Activated naive CD8-positive, alpha-beta T cell treated with anti-CD3 and anti-CD28 coated beads, Interleukin-2, amount 10 ng/mL, durations not matched to agents 7 days and 5 days (primary cell): ENCODE data around the gene ORC2. TPM values are rescaled to one million over a fixed set of nuclear protein-coding genes. Genes with fewer than 3 reads are reported as not detected.

ENCODE experiments used
- ATAC-seq: fragments of 150-1000 bp; cut with Tn5 transposase; one replicate; pipeline ENCODE4 v1.10.0; 2021; ENCODE audit warnings: low read depth, moderate library complexity
- POLR2A ChIA-PET: fragments of 350-600 bp; sonication (Branson Sonifier 250); formaldehyde crosslinking; loops from one replicate; lab custom pipeline; 2021; ENCODE audit warnings: antibody characterized with exemption; lab: Charles Lee
- DNase-seq: peaks from one replicate; pipeline ENCODE4 v3.0.0; 2021
- H3K27ac Mint-ChIP-seq: one replicate; pipeline ENCODE4 v1.8.0; 2022; ENCODE audit warnings: mild to moderate bottlenecking, mixed read lengths
- H3K27me3 Mint-ChIP-seq: one replicate; pipeline ENCODE4 v1.8.0; 2022; ENCODE audit warnings: mild to moderate bottlenecking, moderate library complexity, mixed read lengths
- H3K36me3 Mint-ChIP-seq: one replicate; pipeline ENCODE4 v1.8.0; 2021; ENCODE audit warnings: mild to moderate bottlenecking, mixed read lengths
- H3K4me1 Mint-ChIP-seq: one replicate; pipeline ENCODE4 v1.8.0; 2021; ENCODE audit warnings: mixed read lengths
- H3K4me3 Mint-ChIP-seq: one replicate; pipeline ENCODE4 v1.8.0; 2022; ENCODE audit warnings: mild to moderate bottlenecking, moderate library complexity, mixed read lengths
- H3K9me3 Mint-ChIP-seq: one replicate; pipeline ENCODE4 v1.8.0; 2021; ENCODE audit warnings: mixed read lengths
- total RNA-seq, 2 experiments: library from RNA; stranded (reverse); gene quantifications; one replicate each; pipeline ENCODE4 v1.2.3, GENCODE V29; 2021

ORC2 gene
- total RNA-seq, 2 experiments from 2014 or later, result 52.0 to 55.0 TPM

DNA sequence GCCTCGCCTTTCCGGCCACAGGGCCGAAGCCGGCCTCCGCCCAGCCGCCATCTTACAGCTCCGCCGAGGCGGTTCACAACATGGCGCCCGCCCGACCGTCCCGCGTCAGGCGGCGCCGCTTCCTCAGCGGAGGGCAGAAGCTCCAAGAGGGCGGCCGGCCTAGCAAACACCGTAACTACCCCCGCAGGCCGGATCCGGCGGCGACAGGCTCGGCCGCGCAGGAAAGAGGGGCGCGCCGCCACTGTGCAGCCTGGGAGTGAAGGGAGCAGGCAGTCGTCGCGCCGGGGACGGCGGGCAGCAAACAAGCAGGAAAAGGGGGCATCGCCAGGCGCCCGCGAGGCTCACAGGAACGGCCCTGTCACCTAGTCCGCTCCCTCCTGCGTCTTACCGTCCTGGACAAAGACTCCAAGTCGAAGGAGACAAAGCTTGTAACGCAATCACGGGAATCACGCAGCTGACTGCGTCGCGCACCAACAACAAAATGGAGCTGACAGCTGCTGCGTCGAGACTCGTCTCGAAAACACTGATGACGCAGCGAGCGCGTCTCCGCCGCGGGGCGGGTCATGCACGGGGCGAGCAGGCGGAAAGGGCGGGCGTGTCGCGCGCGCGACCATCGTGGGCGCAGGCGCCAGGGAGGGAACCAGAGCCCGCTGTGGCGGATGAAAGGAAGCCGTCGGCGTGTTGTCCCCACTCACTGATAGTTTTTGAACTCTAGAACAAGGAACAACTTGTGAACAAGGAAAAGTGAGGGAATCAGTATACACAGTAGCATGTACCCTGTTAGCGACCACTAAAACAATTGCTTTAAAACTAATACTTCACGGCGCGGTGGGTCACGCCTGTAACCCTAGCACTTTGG is 99.1 kb downstream of the ORC2 start, which contains the start of gene CLK1:
TSS of gene CLK1 (minus strand) at position 483 of the 859 bp plus-strand sequence. CDS start 2,796 bp downstream, outside the sequence.
- no peaks in the 10 kb centered on the region for H3K27me3 Mint-ChIP-seq
- peaks cover 40% of the 10 kb centered on the region for H3K36me3 Mint-ChIP-seq
- no peaks in the 10 kb centered on the region for H3K9me3 Mint-ChIP-seq
- H3K4me3 Mint-ChIP-seq, result peak within 1 kb of the TSS; percentile 96
- H3K4me1 Mint-ChIP-seq, result peaks cover 27% of the 10 kb centered on the region
- ATAC-seq (peak; percentile 79), DNase-seq (peak; percentile 95)
- peak within 1 kb of the TSS; percentile 98 for H3K27ac Mint-ChIP-seq
- POLR2A ChIA-PET, result interaction anchor here (0.6 to 4.5 kb wide), 42 partner anchors 9 to 917 kb away, joined by 3 to 108 read pairs (median 6); partner anchors contain the start of genes BZW1, CASP10, CASP8 and CFLAR

DNA sequence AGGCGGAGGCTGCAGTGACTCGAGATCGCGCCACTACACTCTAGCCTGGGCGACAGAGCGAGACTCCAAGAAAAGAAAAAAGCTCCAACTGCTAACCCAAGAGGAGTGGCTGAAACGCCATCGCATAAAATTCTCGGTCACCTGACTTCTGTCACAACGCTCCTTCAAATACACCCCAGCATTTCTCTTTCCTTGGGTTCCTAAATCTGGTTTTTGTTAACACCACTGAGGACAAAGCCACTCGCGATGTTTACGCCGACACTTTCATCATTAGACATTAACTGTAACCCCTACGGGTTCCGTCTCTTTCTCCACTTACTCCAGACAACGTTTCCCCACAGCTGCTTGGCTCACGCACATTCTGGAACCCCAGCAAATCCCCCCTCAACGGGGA is 99.7 kb downstream of the ORC2 start:
- peak overlapping the region; percentile 98 for H3K27ac Mint-ChIP-seq
- H3K4me3 Mint-ChIP-seq, result peak overlapping the region; percentile 96
- DNase-seq (no peak), ATAC-seq (peak; percentile 10)
- H3K27me3 Mint-ChIP-seq, result no peaks in the 10 kb centered on the region
- peaks cover 40% of the 10 kb centered on the region for H3K36me3 Mint-ChIP-seq
- POLR2A ChIA-PET, result interaction anchor here (0.9 to 4.5 kb wide), 40 partner anchors 8 to 917 kb away, joined by 3 to 108 read pairs (median 6); partner anchors contain the start of genes BZW1, CASP10, CASP8 and CFLAR
- H3K9me3 Mint-ChIP-seq, result no peaks in the 10 kb centered on the region
- H3K4me1 Mint-ChIP-seq, result peaks cover 30% of the 10 kb centered on the region

DNA sequence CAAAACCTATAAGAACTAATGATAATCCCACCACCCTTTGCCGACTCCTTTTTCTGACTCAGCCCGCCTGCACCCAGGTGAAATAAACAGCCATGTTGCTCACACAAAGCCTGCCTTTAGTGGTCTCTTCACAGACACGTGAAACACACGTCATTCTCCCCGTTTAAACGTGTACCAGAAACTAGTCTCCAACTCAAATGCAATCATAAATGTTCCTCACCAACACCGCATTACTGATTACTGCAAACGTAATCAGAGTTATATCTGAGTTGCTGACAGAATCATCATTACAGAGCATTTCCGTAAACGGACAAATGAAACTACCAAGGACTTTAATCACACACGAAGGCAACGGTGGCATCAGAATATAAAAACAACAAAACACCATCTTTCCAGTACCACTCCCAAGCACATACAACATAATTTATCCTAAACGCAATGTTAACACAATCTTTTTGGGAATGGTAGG is 100.9 kb downstream of the ORC2 start:
- DNase-seq (no peak), ATAC-seq (peak; percentile 26)
- Mint-ChIP-seq H3K27ac (peak overlapping the region; percentile 98), H3K4me1 (peaks cover 37% of the 10 kb centered on the region), H3K9me3 (no peaks in the 10 kb centered on the region), H3K27me3 (no peaks in the 10 kb centered on the region), H3K36me3 (peaks cover 52% of the 10 kb centered on the region), H3K4me3 (peak overlapping the region; percentile 96)
- POLR2A ChIA-PET, result interaction anchor here (2.1 to 4.5 kb wide), 3 partner anchors 13 to 28 kb away, joined by 10 to 108 read pairs (median 17); partner anchors contain the start of genes NIF3L1 and PPIL3

DNA sequence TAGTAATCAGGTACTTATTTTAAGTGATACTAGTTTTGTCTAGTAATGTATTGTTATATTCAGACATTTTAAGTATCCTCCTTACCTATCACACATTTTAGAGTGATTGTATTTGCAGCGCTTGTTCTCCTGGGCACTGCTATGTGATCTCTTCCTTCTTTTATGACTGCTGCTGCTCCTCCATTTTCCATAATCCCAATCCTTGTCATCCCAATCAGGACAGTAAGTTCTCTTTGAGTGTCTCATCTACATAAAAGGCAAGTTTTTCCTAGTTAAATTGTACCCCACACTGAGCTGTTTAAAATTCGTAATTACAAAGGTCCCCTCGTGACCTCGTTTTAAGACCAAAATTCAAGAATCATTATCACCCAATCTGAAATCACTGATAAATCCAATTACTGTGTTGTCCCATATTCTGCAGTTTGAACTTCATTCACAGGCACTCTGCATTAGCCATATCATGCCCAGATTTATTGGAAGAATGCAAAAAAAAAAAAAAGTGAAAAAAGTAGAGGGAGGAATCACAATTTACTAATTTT is 101.8 kb downstream of the ORC2 start:
- Mint-ChIP-seq H3K4me1 (peaks cover 39% of the 10 kb centered on the region), H3K27ac (peak overlapping the region; percentile 98), H3K4me3 (peak overlapping the region; percentile 96), H3K36me3 (peaks cover 58% of the 10 kb centered on the region), H3K9me3 (no peaks in the 10 kb centered on the region), H3K27me3 (no peaks in the 10 kb centered on the region)
- ATAC-seq (no peak), DNase-seq (no peak)
- POLR2A ChIA-PET, result interaction anchor here (0.6 to 3.2 kb wide), 6 partner anchors 26 to 781 kb away, joined by 3 to 10 read pairs (median 4); partner anchors contain the start of genes NIF3L1 and PPIL3

DNA sequence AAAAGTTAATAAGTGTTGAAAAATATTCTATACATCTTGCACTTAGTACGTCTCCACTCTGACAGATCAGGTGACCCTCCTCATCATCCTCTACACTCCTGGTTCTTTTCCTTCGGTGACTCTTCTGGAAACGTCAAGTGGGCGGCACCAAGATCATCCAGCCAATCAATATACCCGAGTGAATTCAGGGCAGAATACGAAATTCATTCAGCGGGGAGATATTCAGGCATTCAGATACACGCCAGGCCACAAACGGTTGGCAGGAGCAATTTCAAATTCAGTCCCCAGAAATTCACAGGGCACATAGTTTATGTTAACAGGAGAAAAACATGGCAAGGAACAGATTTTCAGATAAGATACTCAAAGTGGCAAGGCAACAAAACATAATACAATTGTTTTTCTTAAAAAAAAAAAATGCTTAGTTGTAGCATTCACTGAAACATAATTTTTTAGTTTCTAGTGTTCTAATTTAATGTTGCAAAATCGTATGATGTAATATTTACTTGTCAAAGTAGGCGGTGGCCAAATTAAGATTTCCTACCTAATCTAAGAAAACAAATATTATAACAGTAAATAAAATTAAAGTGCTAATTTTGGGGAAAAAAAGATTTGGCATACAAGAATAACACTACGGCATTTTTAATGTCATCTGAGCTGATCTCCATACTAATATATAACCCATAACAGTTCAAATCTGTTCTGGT is 103.2 kb downstream of the ORC2 start:
- POLR2A ChIA-PET, result interaction anchor here (1.7 to 3.2 kb wide), 2 partner anchors 29 to 32 kb away, joined by 4 to 10 read pairs; partner anchors contain the start of genes NIF3L1 and PPIL3
- peaks cover 44% of the 10 kb centered on the region for H3K4me1 Mint-ChIP-seq
- DNase-seq (no peak), ATAC-seq (no peak)
- H3K36me3 Mint-ChIP-seq, result peaks cover 64% of the 10 kb centered on the region
- H3K27ac Mint-ChIP-seq, result peak overlapping the region; percentile 86
- no peaks in the 10 kb centered on the region for H3K9me3 Mint-ChIP-seq
- peak overlapping the region; percentile 78 for H3K4me3 Mint-ChIP-seq
- H3K27me3 Mint-ChIP-seq, result no peaks in the 10 kb centered on the region

Other genes with a start within 250 kb of the ORC2 start
- 100 to 1,000 TPM; 197 to 199 TPM for gene BZW1, start 151.8 kb downstream of the ORC2 start, total RNA-seq
- 100 to 1,000 TPM; 204 to 228 TPM for gene CLK1, start 99.0 kb downstream of the ORC2 start, total RNA-seq
- 10 to 100 TPM; 44.2 to 45.2 TPM for gene PPIL3, start 74.6 kb downstream of the ORC2 start, total RNA-seq
- gene NIF3L1, start 74.3 kb downstream of the ORC2 start, total RNA-seq, result 10 to 100 TPM; 36.9 to 37.7 TPM
- gene HYCC2, start 108.0 kb upstream of the ORC2 start, total RNA-seq, result 10 to 100 TPM; 37.0 to 40.5 TPM
- gene NDUFB3, start 108.3 kb upstream of the ORC2 start, total RNA-seq, result 100 to 1,000 TPM; 115 to 116 TPM
- 100 to 1,000 TPM; 139 to 140 TPM for gene CFLAR, start 152.5 kb upstream of the ORC2 start, total RNA-seq
- gene CASP10, start 219.5 kb upstream of the ORC2 start, total RNA-seq, result 10 to 100 TPM; 45.2 to 46.1 TPM